Cardiac muscle cell (in vitro differentiated cells and primary cell): Measurements from ENCODE around the gene PPP1R12B. TPM values are rescaled to one million over a fixed set of nuclear protein-coding genes. Genes with fewer than 3 reads are reported as not detected.
A peak's percentile ranks its signal among the peaks of the same experiment; 100 is the strongest.
"Not testable (repeated sequence)": the region's sequence is repeated elsewhere in the genome, so short reads cannot be mapped to it uniquely, and the experiment has no call there.

Experiments
- DNase-seq, 2 donors: peaks; one replicate each; pipeline versions ENCODE4 v3.0.0 to v3.0.0-alpha.2; 2010 to 2017; ENCODE audit warnings: low read depth in 1 of 2, low spot score in 1 of 2
- H3K27ac ChIP-seq: fragments of 200-600 bp; sonication (generic); 2 replicates; pipeline ENCODE4 v1.5.1; 2016
- H3K27me3 ChIP-seq: fragments of 200-600 bp; sonication (generic); 2 replicates; pipeline ENCODE4 v1.6.0; 2016; ENCODE audit warnings: control low read depth
- H3K36me3 ChIP-seq: fragments of 200-600 bp; sonication (generic); 2 replicates; pipeline ENCODE4 v1.5.1; 2016; ENCODE audit warnings: control low read depth
- H3K4me1 ChIP-seq: fragments of 200-600 bp; sonication (generic); 2 replicates; pipeline ENCODE4 v1.8.1; 2017; ENCODE audit warnings: low read depth, mild to moderate bottlenecking, mixed run types
- H3K4me3 ChIP-seq: fragments of 200-600 bp; sonication (generic); 2 replicates; pipeline ENCODE4 v1.5.1; 2016; ENCODE audit warnings: mild to moderate bottlenecking
- H3K9me3 ChIP-seq: fragments of 200-600 bp; sonication (generic); 2 replicates; pipeline ENCODE4 v1.5.1; 2017; ENCODE audit warnings: low read depth, mild to moderate bottlenecking, control low read depth
- CTCF ChIP-seq: IDR thresholded peaks from 2 replicates; pipeline ENCODE4 v1.5.1; 2012; ENCODE audit warnings: low read depth, mild to moderate bottlenecking, low read length
- polyA plus RNA-seq: library from polyadenylated mRNA; unstranded; fragments of >200 nt; fragmentation: Nextera tagmentation; extraction: Ambion mirVana; gene quantifications from 2 replicates; pipeline ENCODE4 v1.2.1, GENCODE V29; 2016
- total RNA-seq: library from RNA; depleted of rRNA; stranded (reverse); fragments of >200 nt; gene quantifications from 2 replicates; pipeline ENCODE4 v1.2.3, GENCODE V29; 2016

The PPP1R12B gene
- total and polyA plus RNA-seq, 2 experiments from 2014 or later, result 109 to 340 TPM

- H3K4me1 ChIP-seq, result no peaks in the 10 kb centered on the region
- no peak overlapping the region for H3K27ac ChIP-seq
- no peak overlapping the region for H3K4me3 ChIP-seq
- no peaks in the 10 kb centered on the region for H3K27me3 ChIP-seq
- H3K9me3 ChIP-seq, result no peaks in the 10 kb centered on the region
- no peaks in the 10 kb centered on the region for H3K36me3 ChIP-seq
- no peak for TF ChIP-seq CTCF
- DNase-seq, result no peak
Observed at GRCh38 chr1:202622388-202622787, 273.9 kb downstream of the PPP1R12B start.

GRCh38 chr1:202623075-202623474 is 274.6 kb downstream of the PPP1R12B start:
- Histone ChIP-seq H3K4me3 (no peak overlapping the region), H3K36me3 (no peaks in the 10 kb centered on the region), H3K27me3 (no peaks in the 10 kb centered on the region), H3K27ac (no peak overlapping the region), H3K4me1 (no peaks in the 10 kb centered on the region), H3K9me3 (no peaks in the 10 kb centered on the region)
- peak in 1 of 2 donors; percentile 69 for DNase-seq
- no peak for TF ChIP-seq CTCF

GRCh38 chr1:202623476-202623875 is 275.0 kb downstream of the PPP1R12B start:
- H3K4me3 ChIP-seq, H3K27ac ChIP-seq, DNase-seq, H3K4me1 ChIP-seq, H3K27me3 ChIP-seq, H3K9me3 ChIP-seq, H3K36me3 ChIP-seq: not testable (repeated sequence)

- no peaks in the 10 kb centered on the region for H3K9me3 ChIP-seq
- DNase-seq, result no peak
Observed at GRCh38 chr1:202624088-202624780, 275.7 kb downstream of the PPP1R12B start.

GRCh38 chr1:202624781-202625108 is 276.2 kb downstream of the PPP1R12B start:
- Histone ChIP-seq H3K4me1 (no peaks in the 10 kb centered on the region), H3K27ac (no peak overlapping the region), H3K4me3 (no peak overlapping the region), H3K9me3 (no peaks in the 10 kb centered on the region), H3K36me3 (no peaks in the 10 kb centered on the region), H3K27me3 (no peaks in the 10 kb centered on the region)
- TF ChIP-seq CTCF, result no peak
- DNase-seq, result no peak

More at GRCh38 chr1:202624088-202624780, 275.7 kb downstream of the PPP1R12B start:
- Histone ChIP-seq H3K27ac (no peak overlapping the region), H3K4me1 (no peaks in the 10 kb centered on the region), H3K4me3 (no peak overlapping the region), H3K27me3 (no peaks in the 10 kb centered on the region), H3K36me3 (no peaks in the 10 kb centered on the region)
- no peak for TF ChIP-seq CTCF

- Histone ChIP-seq H3K4me3 (no peak overlapping the region), H3K27ac (no peak overlapping the region), H3K27me3 (no peaks in the 10 kb centered on the region), H3K4me1 (no peaks in the 10 kb centered on the region), H3K9me3 (no peaks in the 10 kb centered on the region), H3K36me3 (no peaks in the 10 kb centered on the region)
- TF ChIP-seq CTCF, result peak; percentile 70
- DNase-seq, result peak; percentile 76 to 81
Observed at GRCh38 chr1:202625416-202626360, 277.2 kb downstream of the PPP1R12B start.

- H3K27ac ChIP-seq, H3K4me3 ChIP-seq, H3K27me3 ChIP-seq, H3K36me3 ChIP-seq, DNase-seq, H3K4me1 ChIP-seq, H3K9me3 ChIP-seq: not testable (repeated sequence)
Observed at GRCh38 chr1:202627036-202627435, 278.5 kb downstream of the PPP1R12B start.
